ENCODE results near the gene RUNDC3A. TPM values are rescaled to one million over a fixed set of nuclear protein-coding genes. Genes with fewer than 3 reads are reported as not detected.

The RUNDC3A gene
- total and polyA plus RNA-seq, 2 of the 13 experiments (the other 11 are each of a cell fraction or from before 2014, with no cell fraction given), result 0.25 TPM; not detected in 1

- TF ChIP-seq NONO (IDR thresholded peaks at IDR 0.05) (no peak), NONO (CRISPR knock-in tag; conservative IDR thresholded peaks at IDR 0.05) (0 out of 2 replicates have a peak, but pooled peaks have one; percentile 57), ARNT2 (CRISPR knock-in tag; IDR thresholded peaks at IDR 0.05; ENCODE audit: low read depth) (peak; percentile 69; the same call in 1 of the 2 replicates), ATF3 (CRISPR knock-in tag; IDR thresholded peaks at IDR 0.05) (no peak), ZKSCAN1 (IDR thresholded peaks at IDR 0.05; ENCODE audit: low read length) (no peak), YY1 (IDR thresholded peaks at IDR 0.05; ENCODE audit: insufficient read depth, insufficient replicate concordance, low read depth, low read length) (peak; percentile 77), MIER3 (CRISPR knock-in tag; IDR thresholded peaks at IDR 0.05; ENCODE audit: borderline replicate concordance) (peak; percentile 80; the same call in 1 of the 2 replicates), ZNF318 (CRISPR knock-in tag; IDR thresholded peaks at IDR 0.05) (no peak; the same call in 1 of the 2 replicates), DNMT1 (CRISPR knock-in tag; IDR thresholded peaks at IDR 0.05) (no peak), DMAP1 (CRISPR knock-in tag; IDR thresholded peaks at IDR 0.05) (peak; percentile 87), ZNF280D (CRISPR knock-in tag; IDR thresholded peaks at IDR 0.05) (no peak), ATRX (CRISPR knock-in tag; IDR thresholded peaks at IDR 0.05; ENCODE audit: borderline replicate concordance) (0 out of 2 replicates have a peak, but pooled peaks have one; percentile 39), YEATS4 (CRISPR knock-in tag; IDR thresholded peaks at IDR 0.05; ENCODE audit: borderline replicate concordance) (0 out of 2 replicates have a peak, but pooled peaks have one; percentile 73), FOXP1 (IDR thresholded peaks at IDR 0.05) (no peak), FOXP1 (CRISPR knock-in tag; IDR thresholded peaks at IDR 0.05) (peak; percentile 61), TGIF2 (CRISPR knock-in tag; IDR thresholded peaks at IDR 0.05) (peak; percentile 95)
- TF ChIP-seq, protein P1, sequence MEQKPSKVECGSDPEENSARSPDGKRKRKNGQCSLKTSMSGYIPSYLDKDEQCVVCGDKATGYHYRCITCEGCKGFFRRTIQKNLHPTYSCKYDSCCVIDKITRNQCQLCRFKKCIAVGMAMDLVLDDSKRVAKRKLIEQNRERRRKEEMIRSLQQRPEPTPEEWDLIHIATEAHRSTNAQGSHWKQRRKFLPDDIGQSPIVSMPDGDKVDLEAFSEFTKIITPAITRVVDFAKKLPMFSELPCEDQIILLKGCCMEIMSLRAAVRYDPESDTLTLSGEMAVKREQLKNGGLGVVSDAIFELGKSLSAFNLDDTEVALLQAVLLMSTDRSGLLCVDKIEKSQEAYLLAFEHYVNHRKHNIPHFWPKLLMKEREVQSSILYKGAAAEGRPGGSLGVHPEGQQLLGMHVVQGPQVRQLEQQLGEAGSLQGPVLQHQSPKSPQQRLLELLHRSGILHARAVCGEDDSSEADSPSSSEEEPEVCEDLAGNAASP (CRISPR knock-in tag; IDR thresholded peaks at IDR 0.05; ENCODE audit: borderline replicate concordance), result peak; percentile 60; the same call in 1 of the 2 replicates
Measured at GRCh38 chr17:44344939-44345453, 36.6 kb downstream of the RUNDC3A start, which contains the start of gene GRN (continued).
